PC-3 (cell line): ENCODE data around the gene SLC22A3. TPM values are rescaled to one million over a fixed set of nuclear protein-coding genes. Genes with fewer than 3 reads are reported as not detected.

Source experiments
- ATAC-seq: fragments of 200-7000 bp; cut with Tn5 transposase; 2 replicates; pipeline ENCODE4 v1.9.1; 2020; ENCODE audit warnings: mild to moderate bottlenecking, moderate library complexity
- BruUV-seq: library from RNA; stranded (reverse); fragments of 400-500 nt; replicated peaks from 2 replicates; lab custom pipeline; 2021; lab: Mats Ljungman, UMichigan
- CTCF ChIA-PET: fragments of 300-600 bp; sonication (Branson Sonifier 250); formaldehyde crosslinking; loops from one replicate; lab custom pipeline; 2022; ENCODE audit warnings: antibody characterized with exemption; lab: Charles Lee
- POLR2A ChIA-PET: fragments of 300-600 bp; sonication (Branson Sonifier 250); formaldehyde crosslinking; loops from one replicate; lab custom pipeline; 2022; ENCODE audit warnings: antibody characterized with exemption; ENCODE audit not compliant: unreplicated experiment; lab: Charles Lee
- DNase-seq: peaks from one replicate; pipeline ENCODE4 v3.0.0-alpha.2; 2015
- H2AFZ ChIP-seq: fragments of 300-600 bp; sonication (generic); 2 replicates; pipeline ENCODE4 v1.6.0; 2016; ENCODE audit warnings: antibody characterized with exemption, low read length
- H3F3A ChIP-seq: fragments of 300-600 bp; sonication (generic); one replicate; pipeline ENCODE4 v1.6.0; 2017; ENCODE audit warnings: antibody characterized with exemption, low read length, control low read depth, mild to moderate bottlenecking; ENCODE audit not compliant: unreplicated experiment
- H3K27ac ChIP-seq: fragments of 300-600 bp; sonication (generic); 2 replicates; pipeline ENCODE4 v1.5.1; 2016; ENCODE audit warnings: mild to moderate bottlenecking, low read length
- H3K27me3 ChIP-seq: fragments of 300-600 bp; sonication (generic); 2 replicates; pipeline ENCODE4 v1.6.1; 2016; ENCODE audit warnings: low read length, mixed read lengths
- H3K36me3 ChIP-seq: fragments of 300-600 bp; sonication (generic); 2 replicates; pipeline ENCODE4 v1.6.1; 2016; ENCODE audit warnings: low read depth, mixed run types, low read length, mixed read lengths
- H3K4me1 ChIP-seq: fragments of 300-600 bp; sonication (generic); 2 replicates; pipeline ENCODE4 v1.5.1; 2016; ENCODE audit warnings: low read length; ENCODE audit not compliant: insufficient read depth
- H3K4me2 ChIP-seq: fragments of 300-600 bp; sonication (generic); 2 replicates; pipeline ENCODE4 v1.6.0; 2016; ENCODE audit warnings: low read length
- H3K4me3 ChIP-seq: fragments of 300-600 bp; sonication (generic); 2 replicates; pipeline ENCODE4 v1.5.1; 2016; ENCODE audit warnings: mild to moderate bottlenecking, low read length, mixed read lengths
- H3K79me2 ChIP-seq: fragments of 300-600 bp; sonication (generic); 2 replicates; pipeline ENCODE4 v1.6.1; 2017; ENCODE audit warnings: low read length, mixed read lengths
- H3K9ac ChIP-seq: fragments of 300-600 bp; sonication (generic); 2 replicates; pipeline ENCODE4 v1.6.0; 2016; ENCODE audit warnings: mild to moderate bottlenecking, low read length
- H3K9me2 ChIP-seq: fragments of 300-600 bp; sonication (generic); replicated peaks from 2 replicates; pipeline ENCODE4 v1.6.1; 2016; ENCODE audit warnings: mixed run types, low read length, mixed read lengths
- H3K9me3 ChIP-seq: fragments of 300-600 bp; sonication (generic); 2 replicates; pipeline ENCODE4 v1.6.1; 2016; ENCODE audit warnings: low read length, mixed read lengths
- H4K20me1 ChIP-seq: fragments of 300-600 bp; sonication (generic); 2 replicates; pipeline ENCODE4 v1.6.1; 2016; ENCODE audit warnings: low read length, mixed read lengths
- EZH2 ChIP-seq: fragments of 300-600 bp; sonication (generic); IDR thresholded peaks from one replicate; pipeline ENCODE4 v1.6.1; 2017; ENCODE audit warnings: antibody characterized with exemption, mild to moderate bottlenecking, low read length; ENCODE audit not compliant: unreplicated experiment
- EZH2phosphoT487 ChIP-seq: fragments of 300-600 bp; sonication (generic); IDR thresholded peaks from 2 replicates; pipeline ENCODE4 v1.6.1; 2018; ENCODE audit warnings: mild to moderate bottlenecking, antibody characterized with exemption, low read length, borderline replicate concordance
- intact Hi-C: fragments of 100-400 bp; cut with micrococcal nuclease; formaldehyde crosslinking; loops from 2 replicates; pipeline ENCODE4 v1.9.0; 2023
- total RNA-seq: library from RNA; depleted of rRNA; stranded (reverse); fragments of >200 nt; gene quantifications from 2 replicates; pipeline ENCODE4 v1.2.3, GENCODE V29; 2014
- TF ChIP-seq, protein P1 (sequence below): fragments of 300-600 bp; sonication (generic); conservative IDR thresholded peaks from 2 replicates; pipeline ENCODE4 v1.5.1; 2017; ENCODE audit warnings: antibody characterized with exemption, low read depth, mild to moderate bottlenecking, low read length

Gene SLC22A3
- total RNA-seq, 1 experiment from 2014 or later, result 0.47 TPM

DNA sequence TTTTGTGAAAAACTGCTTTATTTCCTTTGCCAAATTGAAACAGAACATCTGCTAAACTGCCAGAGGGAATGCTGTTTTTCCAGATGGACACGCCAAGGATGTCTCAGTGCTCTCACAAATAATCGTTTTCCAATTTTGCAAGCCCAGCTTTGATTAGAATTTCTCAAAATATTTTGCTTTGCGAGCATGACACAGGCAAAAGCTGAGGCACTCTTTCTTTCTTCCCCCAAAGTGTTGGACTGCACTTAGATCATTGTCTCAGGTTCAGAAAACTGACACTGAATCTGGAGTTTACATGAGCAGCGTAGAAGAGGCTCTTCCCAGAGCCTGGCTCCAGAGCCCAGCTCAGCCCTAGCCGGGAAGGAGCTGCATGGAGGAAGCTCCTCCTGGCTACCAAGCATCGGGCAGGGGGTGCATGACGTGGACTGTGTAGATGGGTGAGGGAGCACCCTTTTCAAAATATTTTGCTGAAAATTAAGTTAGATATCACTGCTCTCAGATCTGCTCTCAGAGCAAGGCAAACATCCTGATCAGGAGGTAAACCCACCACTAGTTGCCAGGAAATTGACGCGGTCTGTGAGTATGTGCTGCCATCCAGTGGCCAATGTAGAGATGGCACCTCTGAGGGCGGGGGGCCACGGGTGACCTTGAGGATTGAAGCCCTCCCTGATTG lies 107.5 kb downstream of the SLC22A3 start:
- Histone ChIP-seq H3K4me3 (no peak overlapping the region), H3K9ac (0 out of 2 replicates have a peak overlapping the region, but pooled peaks have one; percentile 15), H3K27ac (no peak overlapping the region), H3K4me1 (peaks cover 15% of the 10 kb centered on the region), H3K9me3 (no peaks in the 10 kb centered on the region), H4K20me1 (no peaks in the 10 kb centered on the region), H3K4me2 (peak overlapping the region; percentile 69), H3F3A (no peaks in the 10 kb centered on the region), H3K79me2 (no peaks in the 10 kb centered on the region), H3K27me3 (no peaks in the 10 kb centered on the region), H3K36me3 (peaks cover 3% of the 10 kb centered on the region; the same call in 1 of the 2 replicates), H2AFZ (peak overlapping the region; percentile 58; the same call in 1 of the 2 replicates), H3K9me2 (no peaks in the 10 kb centered on the region)
- intact Hi-C loops, result loop anchor here (1.0 to 5.0 kb wide), 4 partner anchors 80 to 367 kb away; no protein-coding TSS in a partner anchor
- POLR2A ChIA-PET, result no interaction called here
- peak; percentile 78 for ATAC-seq
- BruUV-seq, result no TSS peak
- no peak for TF ChIP-seq EZH2
- TF ChIP-seq, protein P1, sequence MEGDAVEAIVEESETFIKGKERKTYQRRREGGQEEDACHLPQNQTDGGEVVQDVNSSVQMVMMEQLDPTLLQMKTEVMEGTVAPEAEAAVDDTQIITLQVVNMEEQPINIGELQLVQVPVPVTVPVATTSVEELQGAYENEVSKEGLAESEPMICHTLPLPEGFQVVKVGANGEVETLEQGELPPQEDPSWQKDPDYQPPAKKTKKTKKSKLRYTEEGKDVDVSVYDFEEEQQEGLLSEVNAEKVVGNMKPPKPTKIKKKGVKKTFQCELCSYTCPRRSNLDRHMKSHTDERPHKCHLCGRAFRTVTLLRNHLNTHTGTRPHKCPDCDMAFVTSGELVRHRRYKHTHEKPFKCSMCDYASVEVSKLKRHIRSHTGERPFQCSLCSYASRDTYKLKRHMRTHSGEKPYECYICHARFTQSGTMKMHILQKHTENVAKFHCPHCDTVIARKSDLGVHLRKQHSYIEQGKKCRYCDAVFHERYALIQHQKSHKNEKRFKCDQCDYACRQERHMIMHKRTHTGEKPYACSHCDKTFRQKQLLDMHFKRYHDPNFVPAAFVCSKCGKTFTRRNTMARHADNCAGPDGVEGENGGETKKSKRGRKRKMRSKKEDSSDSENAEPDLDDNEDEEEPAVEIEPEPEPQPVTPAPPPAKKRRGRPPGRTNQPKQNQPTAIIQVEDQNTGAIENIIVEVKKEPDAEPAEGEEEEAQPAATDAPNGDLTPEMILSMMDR, result peak; percentile 91
- TF ChIP-seq EZH2phosphoT487, result no peak
- CTCF ChIA-PET, result interaction anchor here (0.6 to 1.5 kb wide), 4 partner anchors 55 to 367 kb away, joined by 3 to 13 read pairs (median 5); no protein-coding TSS in a partner anchor
- peak; percentile 64 for DNase-seq

DNA sequence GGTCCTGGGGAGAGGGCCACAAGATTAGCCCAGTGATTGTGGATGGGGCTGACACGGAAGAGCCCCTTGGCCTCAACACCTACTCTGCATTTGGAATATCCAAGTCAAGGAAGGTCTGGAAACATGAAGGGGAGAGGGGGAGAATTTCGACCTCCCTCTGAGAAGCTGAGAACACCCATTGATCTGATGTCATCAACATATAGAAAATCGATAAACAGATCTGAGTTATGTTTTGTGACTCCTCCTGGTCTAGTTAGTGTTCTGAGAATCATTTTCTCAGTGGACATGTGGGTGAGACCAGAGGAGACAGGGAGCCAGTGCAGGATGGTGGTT lies 108.0 kb downstream of the SLC22A3 start:
- CTCF ChIA-PET, result interaction anchor here (1.5 kb wide), 1 partner anchor 235 kb away, joined by 13 read pairs; no protein-coding TSS in a partner anchor
- no TSS peak for BruUV-seq
- no peaks in the 10 kb centered on the region for H3K9me3 ChIP-seq
- H3K4me3 ChIP-seq, result no peak overlapping the region
- no peaks in the 10 kb centered on the region for H3F3A ChIP-seq
- intact Hi-C loops, result loop anchor here (1.0 to 5.0 kb wide), 4 partner anchors 79 to 368 kb away; no protein-coding TSS in a partner anchor
- H3K9ac ChIP-seq, result no peak overlapping the region
- H3K9me2 ChIP-seq, result no peaks in the 10 kb centered on the region
- H2AFZ ChIP-seq, result peak overlapping the region; percentile 58; the same call in 1 of the 2 replicates
- no peaks in the 10 kb centered on the region for H4K20me1 ChIP-seq
- TF ChIP-seq, protein P1, result no peak; the same call in 1 of the 2 replicates
- TF ChIP-seq EZH2phosphoT487 (no peak), EZH2 (no peak)
- peaks cover 3% of the 10 kb centered on the region; the same call in 1 of the 2 replicates for H3K36me3 ChIP-seq
- peaks cover 17% of the 10 kb centered on the region for H3K4me1 ChIP-seq
- H3K27ac ChIP-seq, result no peak overlapping the region
- ATAC-seq (no peak), DNase-seq (no peak)
- no peak overlapping the region for H3K4me2 ChIP-seq
- no peaks in the 10 kb centered on the region for H3K27me3 ChIP-seq
- H3K79me2 ChIP-seq, result no peaks in the 10 kb centered on the region
- POLR2A ChIA-PET, result no interaction called here

DNA sequence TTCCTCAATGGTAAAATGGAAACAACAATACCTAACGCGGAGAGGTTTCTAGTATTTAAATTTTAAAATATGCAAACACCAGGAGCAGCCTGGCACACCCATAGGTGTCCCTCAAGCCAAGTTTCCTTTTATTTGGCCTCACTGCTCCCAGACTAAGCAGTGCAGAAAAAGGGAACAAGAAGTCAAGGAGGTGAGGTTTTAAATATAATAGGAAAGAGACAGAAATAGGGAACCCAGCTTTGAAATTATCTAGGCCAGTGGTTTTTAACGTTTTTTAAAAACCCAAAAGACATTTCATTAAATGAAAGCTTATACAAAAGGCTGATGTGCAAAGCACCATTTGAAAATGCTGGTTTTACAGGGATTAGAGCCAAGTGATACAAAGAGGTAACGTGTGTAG lies 109.6 kb downstream of the SLC22A3 start:
- ChIA-PET POLR2A (no interaction called here), CTCF (no interaction called here)
- Histone ChIP-seq H3K9ac (no peak overlapping the region), H3K9me2 (no peaks in the 10 kb centered on the region), H3K36me3 (peaks cover 3% of the 10 kb centered on the region; the same call in 1 of the 2 replicates), H2AFZ (no peak overlapping the region), H3K79me2 (no peaks in the 10 kb centered on the region), H3F3A (no peaks in the 10 kb centered on the region), H3K27ac (no peak overlapping the region), H3K27me3 (no peaks in the 10 kb centered on the region), H3K4me2 (no peak overlapping the region), H4K20me1 (no peaks in the 10 kb centered on the region), H3K4me1 (peaks cover 32% of the 10 kb centered on the region), H3K4me3 (no peak overlapping the region), H3K9me3 (no peaks in the 10 kb centered on the region)
- no peak for TF ChIP-seq EZH2
- no peak for TF ChIP-seq EZH2phosphoT487
- TF ChIP-seq, protein P1, result no peak
- BruUV-seq, result no TSS peak
- DNase-seq, result no peak
- intact Hi-C loops, result loop anchor here (5.0 kb wide), 1 partner anchor 236 kb away; no protein-coding TSS in a partner anchor
- ATAC-seq, result no peak
